ENCODE results near the gene MEIKIN.

MEIKIN gene

GRCh38 chr5:131973089-131973712, 27.7 kb upstream of the MEIKIN start:
- DNase-seq, result no peak

- no peak for DNase-seq
These were observed 23.0 kb upstream of the MEIKIN start for GRCh38 chr5:131968396-131968954.

- no peak for DNase-seq
These were observed 21.1 kb upstream of the MEIKIN start for GRCh38 chr5:131966551-131966950.

- DNase-seq, result no peak
These were observed 20.5 kb upstream of the MEIKIN start for GRCh38 chr5:131965826-131966415.

GRCh38 chr5:131959906-131960305, 14.4 kb upstream of the MEIKIN start:
- no peak for DNase-seq

- DNase-seq, result no peak
These were observed 13.7 kb upstream of the MEIKIN start for GRCh38 chr5:131959136-131959535.

GRCh38 chr5:131957721-131958441, 12.4 kb upstream of the MEIKIN start:
- DNase-seq, result no peak

- DNase-seq, result no peak
These were observed 8.5 kb upstream of the MEIKIN start for GRCh38 chr5:131953969-131954368.

- no peak for DNase-seq
These were observed 6.9 kb upstream of the MEIKIN start for GRCh38 chr5:131952301-131952857.

GRCh38 chr5:131950706-131951105, 5.2 kb upstream of the MEIKIN start:
- no peak for DNase-seq

GRCh38 chr5:131947445-131947844, 2.0 kb upstream of the MEIKIN start:
- no peak for DNase-seq

GRCh38 chr5:131944702-131945550, 537 bp downstream of the MEIKIN start:
- DNase-seq, result no peak

- no peak for DNase-seq
These were observed 1.5 kb downstream of the MEIKIN start for GRCh38 chr5:131943916-131944315.

- DNase-seq, result no peak
These were observed 3.4 kb downstream of the MEIKIN start for GRCh38 chr5:131942016-131942415.

- no peak for DNase-seq
These were observed 5.6 kb downstream of the MEIKIN start for GRCh38 chr5:131939690-131940345.

GRCh38 chr5:131932235-131932634, 13.2 kb downstream of the MEIKIN start:
- no peak for DNase-seq

GRCh38 chr5:131928957-131929356, 16.5 kb downstream of the MEIKIN start:
- DNase-seq, result no peak

- DNase-seq, result no peak
These were observed 19.3 kb downstream of the MEIKIN start for GRCh38 chr5:131926168-131926567.

- DNase-seq, result no peak
These were observed 29.0 kb downstream of the MEIKIN start for GRCh38 chr5:131916481-131916880.

GRCh38 chr5:131914472-131914871, 31.0 kb downstream of the MEIKIN start:
- DNase-seq, result no peak

- no peak for DNase-seq
These were observed 31.9 kb downstream of the MEIKIN start for GRCh38 chr5:131913603-131914002.

GRCh38 chr5:131906668-131907067, 38.8 kb downstream of the MEIKIN start:
- no peak for DNase-seq

Data from NCI-H2171 (cell line).